T1000 (cell line): ENCODE measurements around the gene CCDC148.

Experiments used
- DNase-seq: peaks from one replicate; lab custom pipeline; 2025; ENCODE audit warnings: mixed read lengths; lab: John Stamatoyannopoulos, UW

Gene CCDC148

GRCh38 chr2:158456309-158457066, at the start of gene CCDC148, which contains the start of gene PKP4:
Gene CCDC148, minus strand, starts transcription at chr2:158456753. Its CDS starts 314 bp downstream, at chr2:158456439.
Gene PKP4, plus strand, starts transcription at chr2:158456952. Its CDS starts 76,233 bp downstream, at chr2:158533185.
- peak; percentile 82 for DNase-seq

DNA sequence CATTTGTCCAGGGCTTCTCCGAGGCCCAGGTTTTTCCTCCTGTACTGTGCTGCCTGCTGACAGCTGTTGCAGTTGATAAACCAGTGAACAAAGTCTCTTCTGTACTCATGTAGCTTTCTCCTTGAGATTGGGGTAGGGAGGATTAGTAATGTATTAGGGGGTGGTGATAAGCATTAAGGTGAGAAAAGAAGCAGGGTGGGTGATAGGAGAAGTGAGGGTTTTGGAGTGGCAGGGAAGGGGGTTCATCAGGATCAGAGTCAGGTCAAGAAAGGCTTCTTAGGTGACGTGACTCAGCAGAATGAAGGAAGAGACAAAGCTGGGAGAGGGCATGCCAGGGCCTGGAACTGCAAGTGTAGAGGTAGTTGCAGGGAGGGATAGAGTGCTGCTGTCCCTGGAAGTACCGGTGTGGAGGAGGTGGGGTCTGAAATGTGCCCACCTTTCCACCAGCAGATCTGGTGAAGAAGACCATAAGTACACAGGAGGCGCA, 48.9 kb upstream of the CCDC148 start:
- no peak for DNase-seq

DNA sequence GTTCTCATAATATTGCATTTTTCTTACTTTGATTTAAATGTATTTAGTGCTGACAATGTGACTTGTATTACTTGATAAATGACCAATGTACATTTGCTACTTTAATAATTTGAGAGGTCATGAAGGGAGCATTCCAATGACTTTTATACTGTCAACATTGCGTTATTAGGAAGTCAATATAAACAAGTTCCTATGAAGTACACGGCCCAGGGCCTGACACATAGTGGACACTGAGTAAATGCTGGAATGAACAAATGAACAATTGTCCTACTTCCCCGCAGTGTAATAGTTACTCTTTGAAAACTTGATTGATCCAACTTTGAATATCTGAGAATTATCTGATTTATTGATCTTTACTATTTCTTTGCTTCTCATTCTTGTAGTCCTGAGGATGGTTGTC, 47.5 kb upstream of the CCDC148 start:
- DNase-seq: no peak

DNA sequence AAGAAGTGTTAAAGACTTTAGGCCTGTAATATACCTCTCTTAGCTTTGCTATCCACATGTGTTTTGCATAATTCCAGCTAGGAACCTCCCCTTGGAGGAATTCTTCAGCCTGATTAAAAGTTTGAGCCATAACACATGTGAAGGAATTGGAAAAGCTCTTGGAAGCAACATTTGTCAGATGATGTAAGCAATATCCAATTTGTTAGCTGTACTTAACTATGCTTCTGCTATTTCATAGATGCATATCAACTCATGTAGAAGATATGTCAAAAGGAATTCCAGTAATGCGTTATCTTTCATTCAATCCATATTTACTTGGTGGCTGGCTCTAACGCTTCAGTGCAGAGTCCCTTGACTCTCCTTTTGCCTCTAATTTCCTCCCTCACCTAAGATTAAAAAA, 46.4 kb upstream of the CCDC148 start:
- no peak for DNase-seq

DNA sequence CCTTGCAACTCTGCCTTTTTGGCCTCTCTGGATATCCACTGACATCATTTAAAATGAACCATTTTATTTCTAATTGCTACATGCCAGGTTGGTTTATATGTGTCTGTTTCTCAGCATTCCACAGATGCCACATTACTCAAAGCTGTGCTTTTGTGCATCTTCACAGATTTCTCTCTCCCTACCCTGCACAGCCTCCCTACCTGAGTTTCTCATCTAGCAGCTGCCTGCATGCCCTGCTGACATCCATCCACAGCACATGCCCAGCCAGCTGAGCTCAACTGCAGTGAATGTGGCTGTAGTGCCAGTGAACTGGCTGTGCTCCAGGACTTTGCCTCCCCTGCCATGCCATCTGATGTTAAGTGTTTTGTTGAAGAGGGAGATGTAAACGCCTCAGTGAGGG, 44.7 kb upstream of the CCDC148 start:
- no peak for DNase-seq

- DNase-seq: no peak
Measured at GRCh38 chr2:158500333-158500732, 43.8 kb upstream of the CCDC148 start.

GRCh38 chr2:158499383-158499782, 42.8 kb upstream of the CCDC148 start:
- no peak for DNase-seq

GRCh38 chr2:158498749-158499136, 42.2 kb upstream of the CCDC148 start:
- DNase-seq: no peak

DNA sequence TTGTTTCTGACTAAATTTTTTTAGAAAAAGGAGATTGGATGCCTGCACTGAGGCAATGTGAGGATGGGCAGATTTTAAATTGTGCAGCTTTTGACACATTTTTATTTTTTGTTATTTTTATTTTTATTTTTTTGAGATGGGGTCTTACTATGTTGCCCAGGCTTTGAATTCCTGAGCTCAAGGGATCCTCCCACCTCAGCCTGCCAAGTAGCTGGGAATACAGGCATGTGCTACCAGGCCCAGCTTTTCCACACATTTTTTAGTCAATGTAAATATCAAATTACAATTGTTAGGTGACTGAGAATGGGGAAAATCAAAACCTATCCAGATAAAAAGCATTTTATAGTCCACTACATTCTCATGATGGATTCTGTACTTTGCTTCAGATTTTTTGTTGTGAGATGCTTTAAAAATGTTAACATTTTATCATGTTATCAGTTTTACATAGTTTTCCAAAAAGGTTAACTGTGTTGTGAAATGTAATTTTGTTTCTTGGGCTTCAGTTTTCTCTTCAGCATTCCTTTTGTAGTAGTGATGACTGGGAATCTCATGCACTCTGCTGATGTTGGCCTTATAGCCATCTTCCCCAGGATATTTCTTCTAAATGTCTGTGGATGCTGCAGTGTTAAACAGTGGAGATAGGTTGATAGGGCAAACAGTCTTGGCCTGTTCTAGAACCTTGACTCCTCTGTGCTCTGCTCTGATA, 41.6 kb upstream of the CCDC148 start:
- no peak for DNase-seq

DNA sequence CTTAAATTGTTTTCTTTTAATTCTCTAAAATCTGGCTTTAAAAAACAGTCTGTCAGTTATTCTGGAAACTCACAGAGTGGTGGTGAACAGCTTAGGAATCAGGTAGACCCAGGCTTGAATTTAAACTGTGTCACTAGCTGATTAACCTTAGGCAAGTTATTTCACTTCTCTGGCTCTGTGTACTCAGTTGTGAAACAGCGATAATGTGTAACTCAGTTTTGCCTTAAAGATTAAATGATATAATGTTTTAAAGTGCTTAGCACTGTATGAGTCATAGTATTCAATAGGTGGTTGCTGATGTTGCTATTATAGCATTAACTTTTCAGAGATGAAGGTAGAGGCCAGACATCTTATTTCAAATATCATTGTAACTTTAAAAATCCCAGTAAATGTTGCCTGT, 40.9 kb upstream of the CCDC148 start:
- DNase-seq: no peak

DNA sequence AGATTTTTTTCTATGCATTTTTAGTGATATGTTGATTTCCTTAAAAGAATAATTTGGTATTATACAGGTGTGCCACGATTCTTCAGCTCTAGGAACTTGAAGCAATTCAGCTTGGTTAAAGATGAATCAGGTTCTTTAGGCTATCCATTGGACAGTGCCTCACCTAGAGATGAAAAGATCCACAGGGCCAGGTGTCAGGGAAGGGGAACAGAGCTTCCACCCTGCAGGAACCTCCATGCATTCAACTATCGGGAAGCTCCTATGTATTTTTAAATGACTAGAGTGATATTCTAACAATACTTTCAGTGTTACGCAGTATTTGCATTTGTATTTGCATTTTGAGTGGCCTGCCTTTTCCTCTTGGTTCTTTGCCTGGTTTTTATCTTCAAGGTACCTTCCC, 40.4 kb upstream of the CCDC148 start:
- no peak for DNase-seq

DNA sequence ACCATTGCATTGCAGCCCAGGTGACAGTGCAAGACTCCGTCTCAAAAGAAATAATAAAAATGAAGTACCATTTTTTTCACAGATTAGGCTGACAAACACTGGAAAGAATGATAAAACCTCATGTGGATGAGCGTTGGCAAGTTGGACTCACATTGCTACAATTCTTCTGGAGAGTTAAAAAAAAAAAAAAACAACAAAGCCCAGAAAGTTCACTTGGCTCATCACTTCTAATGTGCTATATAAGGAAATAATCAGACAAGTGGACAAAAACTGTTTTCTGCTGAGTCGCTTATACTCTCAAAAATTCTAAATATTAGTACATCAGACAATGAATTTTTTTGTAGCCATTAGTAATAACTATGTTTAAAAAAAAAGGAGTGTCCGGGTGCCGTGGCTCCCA, 38.6 kb upstream of the CCDC148 start:
- no peak for DNase-seq

DNA sequence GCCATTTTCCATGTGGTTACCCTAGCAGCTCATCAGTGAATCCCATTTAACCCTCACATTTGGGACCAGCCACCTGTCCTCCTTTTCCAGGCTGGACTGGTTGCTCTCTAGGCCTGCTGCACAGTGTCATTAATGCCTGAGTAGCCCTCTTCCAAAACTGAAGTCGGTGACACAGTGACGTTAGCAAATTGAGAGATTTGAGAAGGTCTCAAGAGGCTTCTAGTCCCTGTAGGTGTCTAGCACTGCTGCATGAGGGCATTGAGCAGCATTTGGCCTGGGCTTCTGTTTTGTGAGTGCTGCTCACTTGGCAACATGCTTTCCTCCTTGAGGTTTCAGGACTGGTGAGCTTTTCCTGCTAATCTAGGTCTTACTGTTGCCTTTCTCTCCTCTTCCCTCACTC, 36.9 kb upstream of the CCDC148 start:
- no peak for DNase-seq

DNA sequence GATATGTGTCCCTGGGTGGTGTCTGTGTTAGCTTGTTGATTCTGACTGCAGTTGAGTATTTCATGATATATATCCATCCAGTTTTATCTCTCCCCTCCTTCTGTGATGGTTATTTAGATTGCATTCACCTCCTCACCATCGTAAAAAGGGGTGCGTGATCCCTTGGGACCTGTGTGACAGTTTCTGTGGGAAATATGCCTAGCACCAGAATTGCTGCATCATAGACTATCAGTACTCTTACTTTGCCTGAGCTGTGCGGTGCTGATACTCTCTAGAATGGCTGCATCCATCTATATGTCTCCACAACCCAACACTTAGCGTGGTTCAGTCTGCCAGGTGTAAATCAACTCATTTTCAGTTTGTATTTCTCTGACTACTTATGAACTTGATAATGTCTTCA, 34.5 kb upstream of the CCDC148 start:
- no peak for DNase-seq

GRCh38 chr2:158489366-158490112, 33.0 kb upstream of the CCDC148 start:
- DNase-seq: no peak

DNA sequence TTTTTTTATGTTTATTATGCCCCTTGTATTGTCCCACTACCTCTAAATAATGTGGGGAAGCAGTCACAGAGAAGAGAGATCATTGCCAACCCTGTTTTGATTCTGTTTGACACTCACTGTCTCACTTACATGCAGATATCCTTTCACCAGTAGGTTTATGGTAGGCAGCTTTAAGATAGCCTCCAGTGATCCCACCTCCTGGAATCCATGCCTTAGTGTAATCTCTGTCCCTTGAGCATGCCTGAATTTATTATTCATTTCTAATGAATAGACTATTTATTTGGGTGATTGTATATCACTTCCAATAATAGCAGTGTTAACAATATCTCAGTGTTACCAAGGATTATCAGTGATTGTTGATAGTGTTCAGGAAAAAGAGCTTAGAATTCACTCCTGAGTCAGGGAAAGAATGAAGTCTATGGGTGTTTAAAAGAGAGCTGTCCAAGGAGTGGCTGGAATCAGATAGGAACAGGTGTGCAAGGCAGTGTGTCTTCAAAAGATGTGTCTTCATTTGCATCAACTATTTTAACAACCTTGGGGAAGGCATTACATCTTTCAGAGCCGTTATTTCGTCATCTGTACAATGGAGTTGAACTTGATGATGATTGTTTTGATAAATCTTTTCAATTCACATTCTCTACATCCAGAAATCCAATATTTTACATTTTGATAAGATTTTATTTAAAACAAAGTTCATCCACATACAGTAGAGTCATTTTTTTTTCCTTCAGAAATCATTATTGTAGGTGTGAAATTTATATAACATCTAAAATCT, 32.1 kb upstream of the CCDC148 start:
- DNase-seq: no peak

DNA sequence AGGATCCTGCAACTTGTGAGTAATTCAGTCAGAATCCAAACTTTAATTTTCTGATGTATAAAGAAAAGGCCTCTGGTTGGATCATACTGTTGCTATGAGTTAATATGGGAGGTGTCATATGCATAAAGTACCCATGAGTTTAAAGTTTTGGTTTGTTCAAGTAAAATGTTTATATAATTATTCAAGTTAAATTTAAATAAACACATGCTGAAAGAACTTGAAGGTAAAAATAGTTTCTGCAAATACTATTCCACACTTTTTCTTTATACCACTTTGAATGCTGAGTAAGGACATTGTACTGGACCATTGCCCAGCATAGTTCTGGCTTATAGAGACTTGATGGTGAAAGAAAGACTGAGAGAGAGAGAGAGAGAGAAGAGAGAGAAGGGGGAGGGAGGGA, 30.9 kb upstream of the CCDC148 start:
- DNase-seq: no peak

GRCh38 chr2:158486970-158487325, 30.4 kb upstream of the CCDC148 start:
- no peak for DNase-seq

DNA sequence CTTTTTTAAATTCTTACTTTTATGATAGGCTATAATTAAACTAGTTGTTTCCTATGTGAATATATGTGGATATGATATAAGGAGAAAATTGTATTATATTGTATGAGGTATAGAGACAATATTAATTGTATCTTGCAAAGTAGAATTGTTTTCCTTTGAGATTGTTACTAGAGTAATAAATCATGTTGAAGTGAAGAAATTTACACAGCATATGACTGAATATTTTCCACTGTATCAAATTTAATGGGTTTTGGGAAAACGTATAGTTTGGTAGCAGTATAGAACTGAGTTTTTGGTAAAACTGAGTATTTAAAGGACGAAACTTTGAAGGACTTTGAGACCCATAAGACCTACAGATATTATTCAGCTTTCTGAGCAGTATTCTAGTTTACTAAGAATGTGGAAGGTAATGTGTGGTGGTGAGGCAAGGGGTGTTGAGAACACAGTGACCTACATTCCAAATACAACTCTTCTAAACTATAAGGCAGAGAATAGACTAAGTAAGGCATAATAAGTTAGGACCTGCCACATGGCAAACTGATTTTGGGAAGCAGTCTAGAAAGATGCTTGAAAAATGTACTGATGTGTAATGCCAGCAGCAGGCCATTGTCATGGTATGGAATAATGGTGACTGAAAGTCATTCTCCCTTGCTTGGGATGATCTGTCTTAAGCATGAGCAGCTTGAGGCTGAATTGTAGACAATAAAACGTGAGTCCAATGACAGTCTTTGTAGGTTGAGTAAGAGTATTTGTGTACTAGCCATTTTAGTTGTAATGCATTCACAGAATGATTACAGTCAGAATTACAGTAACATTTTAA, 29.8 kb upstream of the CCDC148 start:
- no peak for DNase-seq

GRCh38 chr2:158484892-158485556, 28.5 kb upstream of the CCDC148 start:
- DNase-seq: no peak

DNA sequence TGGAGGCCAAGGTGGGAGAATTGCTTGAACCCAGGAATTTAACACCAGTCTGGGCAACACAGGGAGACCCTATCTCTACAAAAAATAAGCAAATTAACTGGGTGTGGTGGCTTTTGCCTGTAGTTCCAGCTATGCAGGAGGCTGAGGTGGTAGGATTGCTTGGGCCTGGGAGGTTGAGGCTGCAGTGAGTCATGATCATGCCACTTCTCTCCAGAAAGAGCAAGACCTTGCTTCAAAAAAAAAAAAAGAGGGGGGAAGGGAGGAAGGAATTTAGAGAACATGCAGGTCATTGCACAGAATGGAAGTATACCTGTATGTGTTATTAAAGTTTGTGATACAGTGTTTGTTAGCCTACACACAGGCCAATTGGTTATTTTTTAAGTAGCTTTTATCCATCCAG, 26.0 kb upstream of the CCDC148 start:
- DNase-seq: no peak
